IMR-90 (cell line): ENCODE results near the gene PNMA8B.

Experiments used
- CEBPB ChIP-seq: IDR thresholded peaks from 2 replicates; pipeline ENCODE4 v1.6.1; 2012; ENCODE audit warnings: low read depth, low read length, improper control_type of control experiment
- CTCF ChIP-seq: conservative IDR thresholded peaks from 2 replicates; pipeline ENCODE4 v1.5.1; 2012; ENCODE audit warnings: mild to moderate bottlenecking, low read depth, low read length, improper control_type of control experiment
- ELK1 ChIP-seq: fragments of 150-350 bp; IDR thresholded peaks from 2 replicates; pipeline ENCODE4 v1.6.1; 2016; ENCODE audit warnings: low read depth, mild to moderate bottlenecking, low read length, moderate library complexity, borderline replicate concordance
- MAFK ChIP-seq: IDR thresholded peaks from 2 replicates; pipeline ENCODE4 v1.6.1; 2012; ENCODE audit warnings: low read depth, low read length, improper control_type of control experiment
- NFE2L2 ChIP-seq: fragments of 150-350 bp; IDR thresholded peaks from 2 replicates; pipeline ENCODE4 v1.6.1; 2016; ENCODE audit warnings: low read depth, mild to moderate bottlenecking, low read length
- POLR2A ChIP-seq: IDR thresholded peaks from 2 replicates; pipeline ENCODE4 v1.6.1; 2012; ENCODE audit warnings: mild to moderate bottlenecking, low read depth, low read length
- USF2 ChIP-seq: fragments of 150-350 bp; IDR thresholded peaks from 2 replicates; pipeline ENCODE4 v1.6.1; 2017; ENCODE audit warnings: mild to moderate bottlenecking, antibody characterized with exemption, low read length, low read depth

GRCh38 chr19:46460981-46461380, 34.7 kb downstream of the PNMA8B start:
- no peak for TF ChIP-seq CTCF
- TF ChIP-seq POLR2A: no peak
- no peak for TF ChIP-seq ELK1
- no peak for TF ChIP-seq USF2
- TF ChIP-seq MAFK: no peak
- TF ChIP-seq CEBPB: no peak
- no peak for TF ChIP-seq NFE2L2
